Neural progenitor cell (in vitro differentiated cells): ENCODE measurements around the gene SLC44A5.

ENCODE experiments used
- CTCF ChIP-seq: fragments of 200-600 bp; sonication (generic); IDR thresholded peaks from 2 replicates; pipeline ENCODE4 v1.5.1; 2017; ENCODE audit warnings: antibody characterized with exemption, mild to moderate bottlenecking
- EZH2 ChIP-seq: fragments of 200-600 bp; sonication (generic); IDR thresholded peaks from 2 replicates; pipeline ENCODE4 v1.6.1; 2017; ENCODE audit warnings: antibody characterized with exemption, mild to moderate bottlenecking, moderate library complexity
- EZH2phosphoT487 ChIP-seq: fragments of 200-600 bp; sonication (generic); IDR thresholded peaks from 2 replicates; pipeline ENCODE4 v1.6.1; 2017; ENCODE audit warnings: antibody characterized with exemption

DNA sequence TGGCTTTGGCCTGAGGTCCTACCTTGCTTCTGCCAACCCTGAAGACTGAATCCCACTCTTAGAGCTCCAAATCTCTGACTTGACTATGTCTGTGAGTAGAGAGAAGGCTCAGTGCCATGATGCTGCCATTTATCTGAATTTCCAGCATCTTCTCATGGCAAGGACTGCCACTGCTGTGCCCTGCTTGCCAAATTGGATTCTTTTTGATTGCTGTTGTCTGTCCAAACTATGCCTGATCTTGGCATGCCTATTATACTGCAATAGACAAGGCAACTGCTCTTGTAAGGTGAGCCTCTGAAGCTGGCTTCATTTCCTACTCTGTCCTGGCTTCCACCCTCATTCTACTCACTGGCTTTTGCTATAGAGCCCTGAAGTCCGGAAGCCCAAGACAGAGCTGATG is 210.2 kb downstream of the SLC44A5 start:
- no peak for TF ChIP-seq CTCF
- no peak for TF ChIP-seq EZH2
- no peak for TF ChIP-seq EZH2phosphoT487
